ENCODE results near the gene AUTS2. TPM values are rescaled to one million over a fixed set of nuclear protein-coding genes. Genes with fewer than 3 reads are reported as not detected.

The AUTS2 gene
- total RNA-seq, 3 donors from 2014 or later = 31.5 to 94.3 (median 81.3) TPM

DNA sequence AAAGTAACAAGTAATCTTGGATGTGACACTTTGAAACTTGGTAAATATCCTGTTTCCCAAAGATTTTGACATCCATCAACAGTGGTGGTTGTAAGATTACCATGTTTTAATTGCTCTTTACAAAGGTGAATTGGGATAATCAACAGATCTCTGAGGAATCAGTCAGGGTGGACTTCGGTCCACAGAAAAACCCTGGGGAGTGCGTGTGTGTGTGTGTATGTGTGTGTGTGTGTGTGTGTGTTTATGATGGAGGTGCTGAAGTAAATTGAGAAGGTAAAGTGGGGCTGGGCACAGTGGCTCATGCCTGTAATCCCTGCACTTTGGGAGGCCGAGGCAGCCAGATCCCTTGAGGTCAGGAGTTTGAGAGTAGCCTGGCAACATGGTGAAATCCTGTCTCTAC lies 12.0 kb upstream of the AUTS2 start:
- Histone ChIP-seq H3K9me3 (no peaks in the 10 kb centered on the region), H3K4me3 (no peak overlapping the region), H3K27me3 (no peaks in the 10 kb centered on the region), H3K27ac (no peak overlapping the region), H3K4me1 (no peaks in the 10 kb centered on the region), H3K36me3 (no peaks in the 10 kb centered on the region)
- no peak for DNase-seq (ENCODE audit: low spot score in 2 of 2)
- intact Hi-C loops (cut with DNase I; ENCODE audit: low total_unique reads) = no loop called here
- TF ChIP-seq POLR2AphosphoS5 (IDR thresholded peaks at IDR 0.05) = no peak
- TF ChIP-seq, protein P1, sequence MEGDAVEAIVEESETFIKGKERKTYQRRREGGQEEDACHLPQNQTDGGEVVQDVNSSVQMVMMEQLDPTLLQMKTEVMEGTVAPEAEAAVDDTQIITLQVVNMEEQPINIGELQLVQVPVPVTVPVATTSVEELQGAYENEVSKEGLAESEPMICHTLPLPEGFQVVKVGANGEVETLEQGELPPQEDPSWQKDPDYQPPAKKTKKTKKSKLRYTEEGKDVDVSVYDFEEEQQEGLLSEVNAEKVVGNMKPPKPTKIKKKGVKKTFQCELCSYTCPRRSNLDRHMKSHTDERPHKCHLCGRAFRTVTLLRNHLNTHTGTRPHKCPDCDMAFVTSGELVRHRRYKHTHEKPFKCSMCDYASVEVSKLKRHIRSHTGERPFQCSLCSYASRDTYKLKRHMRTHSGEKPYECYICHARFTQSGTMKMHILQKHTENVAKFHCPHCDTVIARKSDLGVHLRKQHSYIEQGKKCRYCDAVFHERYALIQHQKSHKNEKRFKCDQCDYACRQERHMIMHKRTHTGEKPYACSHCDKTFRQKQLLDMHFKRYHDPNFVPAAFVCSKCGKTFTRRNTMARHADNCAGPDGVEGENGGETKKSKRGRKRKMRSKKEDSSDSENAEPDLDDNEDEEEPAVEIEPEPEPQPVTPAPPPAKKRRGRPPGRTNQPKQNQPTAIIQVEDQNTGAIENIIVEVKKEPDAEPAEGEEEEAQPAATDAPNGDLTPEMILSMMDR (IDR thresholded peaks at IDR 0.05) = no peak
- TF ChIP-seq POLR2A (IDR thresholded peaks at IDR 0.05) = no peak

DNA sequence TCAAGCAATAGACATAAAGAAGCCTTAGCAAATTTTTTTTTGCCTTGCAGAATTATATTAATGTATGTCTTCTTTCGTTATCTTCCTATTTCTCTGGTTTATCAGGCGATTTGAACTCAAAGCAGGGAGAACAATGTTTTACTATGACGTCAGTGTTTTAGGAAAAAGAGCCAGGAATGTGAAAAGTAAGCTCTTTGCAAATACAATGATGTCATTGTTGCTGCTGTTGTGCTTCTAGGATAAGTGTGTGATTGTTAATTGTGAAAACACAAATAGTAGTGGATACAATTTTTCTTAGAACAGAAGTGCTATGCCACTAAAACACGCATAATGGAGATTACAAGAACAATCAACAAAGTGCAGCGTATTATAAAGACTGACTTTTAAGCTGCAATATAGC lies 9.5 kb upstream of the AUTS2 start:
- Histone ChIP-seq H3K4me1 (no peaks in the 10 kb centered on the region), H3K27me3 (no peaks in the 10 kb centered on the region), H3K4me3 (no peak overlapping the region), H3K36me3 (no peaks in the 10 kb centered on the region), H3K9me3 (no peaks in the 10 kb centered on the region), H3K27ac (no peak overlapping the region)
- TF ChIP-seq, protein P1 (IDR thresholded peaks at IDR 0.05) = no peak
- TF ChIP-seq POLR2AphosphoS5 (IDR thresholded peaks at IDR 0.05) (no peak), POLR2A (IDR thresholded peaks at IDR 0.05) (no peak)
- intact Hi-C loops (cut with DNase I; ENCODE audit: low total_unique reads) = no loop called here
- no peak for DNase-seq (ENCODE audit: low spot score in 2 of 2)

DNA sequence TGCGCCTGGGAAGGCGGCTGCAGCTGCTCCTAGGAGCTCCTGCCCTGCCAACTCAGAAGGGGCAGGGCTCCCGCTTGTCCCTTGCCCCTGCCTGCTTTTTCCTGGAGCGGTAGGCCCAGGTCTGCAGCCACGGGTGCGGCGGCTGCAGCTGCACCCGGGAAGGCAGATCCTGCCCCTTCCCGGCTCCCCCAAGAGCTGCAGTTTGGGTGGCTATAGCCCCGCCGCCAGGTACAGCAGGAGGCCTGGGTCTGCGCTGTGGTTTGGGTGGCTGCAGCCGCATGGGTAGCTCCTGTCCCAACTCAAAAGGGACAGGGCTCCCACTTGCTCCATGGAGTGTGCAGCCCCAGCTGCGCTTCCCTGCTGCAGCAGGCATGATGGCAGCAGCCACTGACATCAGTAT lies 6.5 kb upstream of the AUTS2 start:
- intact Hi-C loops (cut with DNase I; ENCODE audit: low total_unique reads) = no loop called here
- no peaks in the 10 kb centered on the region for H3K27me3 ChIP-seq
- H3K9me3 ChIP-seq = no peaks in the 10 kb centered on the region
- H3K36me3 ChIP-seq = no peaks in the 10 kb centered on the region
- no peak for DNase-seq (ENCODE audit: low spot score in 2 of 2)
- no peak overlapping the region for H3K27ac ChIP-seq
- no peaks in the 10 kb centered on the region for H3K4me1 ChIP-seq
- TF ChIP-seq, protein P1 (IDR thresholded peaks at IDR 0.05) = no peak
- TF ChIP-seq POLR2A (IDR thresholded peaks at IDR 0.05) (no peak), POLR2AphosphoS5 (IDR thresholded peaks at IDR 0.05) (no peak)
- H3K4me3 ChIP-seq = no peak overlapping the region

DNA sequence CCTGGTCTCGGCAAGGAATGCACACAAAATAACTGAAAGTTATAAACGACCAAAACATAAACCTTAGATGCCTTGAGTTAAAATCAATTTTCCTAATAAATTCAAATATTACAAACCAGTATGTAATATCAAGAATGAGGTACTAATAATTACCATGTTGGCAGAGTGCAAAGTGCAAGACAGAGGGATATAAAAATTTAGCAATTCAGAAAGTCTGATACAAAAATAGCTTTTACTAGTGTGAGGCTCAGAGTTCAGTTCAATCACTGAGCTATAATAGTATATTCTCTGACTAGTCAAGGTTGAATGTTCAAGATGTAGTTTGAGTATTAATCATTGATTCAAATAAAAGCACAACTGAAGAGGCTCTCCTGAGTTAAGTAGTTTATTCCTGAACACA lies 4.8 kb upstream of the AUTS2 start:
- H3K4me1 ChIP-seq = no peaks in the 10 kb centered on the region
- no peak overlapping the region for H3K27ac ChIP-seq
- H3K9me3 ChIP-seq = no peaks in the 10 kb centered on the region
- H3K4me3 ChIP-seq = no peak overlapping the region
- H3K27me3 ChIP-seq = no peaks in the 10 kb centered on the region
- intact Hi-C loops (cut with DNase I; ENCODE audit: low total_unique reads) = no loop called here
- TF ChIP-seq POLR2AphosphoS5 (IDR thresholded peaks at IDR 0.05) (no peak), POLR2A (IDR thresholded peaks at IDR 0.05) (no peak)
- TF ChIP-seq, protein P1 (IDR thresholded peaks at IDR 0.05) = no peak
- no peak for DNase-seq (ENCODE audit: low spot score in 2 of 2)
- no peaks in the 10 kb centered on the region for H3K36me3 ChIP-seq

GRCh38 chr7:69595415-69595814 lies 2.9 kb upstream of the AUTS2 start:
- no peak overlapping the region for H3K4me3 ChIP-seq
- no peaks in the 10 kb centered on the region for H3K27me3 ChIP-seq
- no peaks in the 10 kb centered on the region for H3K9me3 ChIP-seq
- DNase-seq (ENCODE audit: low spot score in 2 of 2) = no peak
- TF ChIP-seq POLR2A (IDR thresholded peaks at IDR 0.05) = no peak
- TF ChIP-seq, protein P1 (IDR thresholded peaks at IDR 0.05) = no peak
- no peak for TF ChIP-seq POLR2AphosphoS5 (IDR thresholded peaks at IDR 0.05)
- intact Hi-C loops (cut with DNase I; ENCODE audit: low total_unique reads) = no loop called here
- H3K4me1 ChIP-seq = no peaks in the 10 kb centered on the region
- no peak overlapping the region for H3K27ac ChIP-seq
- no peaks in the 10 kb centered on the region for H3K36me3 ChIP-seq

Measured in breast epithelium (tissue), 4 donors.